Measurements from ENCODE around the gene FAM78A. TPM values are rescaled to one million over a fixed set of nuclear protein-coding genes. Genes with fewer than 3 reads are reported as not detected.

The FAM78A gene
- total RNA-seq, 4 donors from 2014 or later, result 1.9 to 9.9 (median 5.5) TPM

DNA sequence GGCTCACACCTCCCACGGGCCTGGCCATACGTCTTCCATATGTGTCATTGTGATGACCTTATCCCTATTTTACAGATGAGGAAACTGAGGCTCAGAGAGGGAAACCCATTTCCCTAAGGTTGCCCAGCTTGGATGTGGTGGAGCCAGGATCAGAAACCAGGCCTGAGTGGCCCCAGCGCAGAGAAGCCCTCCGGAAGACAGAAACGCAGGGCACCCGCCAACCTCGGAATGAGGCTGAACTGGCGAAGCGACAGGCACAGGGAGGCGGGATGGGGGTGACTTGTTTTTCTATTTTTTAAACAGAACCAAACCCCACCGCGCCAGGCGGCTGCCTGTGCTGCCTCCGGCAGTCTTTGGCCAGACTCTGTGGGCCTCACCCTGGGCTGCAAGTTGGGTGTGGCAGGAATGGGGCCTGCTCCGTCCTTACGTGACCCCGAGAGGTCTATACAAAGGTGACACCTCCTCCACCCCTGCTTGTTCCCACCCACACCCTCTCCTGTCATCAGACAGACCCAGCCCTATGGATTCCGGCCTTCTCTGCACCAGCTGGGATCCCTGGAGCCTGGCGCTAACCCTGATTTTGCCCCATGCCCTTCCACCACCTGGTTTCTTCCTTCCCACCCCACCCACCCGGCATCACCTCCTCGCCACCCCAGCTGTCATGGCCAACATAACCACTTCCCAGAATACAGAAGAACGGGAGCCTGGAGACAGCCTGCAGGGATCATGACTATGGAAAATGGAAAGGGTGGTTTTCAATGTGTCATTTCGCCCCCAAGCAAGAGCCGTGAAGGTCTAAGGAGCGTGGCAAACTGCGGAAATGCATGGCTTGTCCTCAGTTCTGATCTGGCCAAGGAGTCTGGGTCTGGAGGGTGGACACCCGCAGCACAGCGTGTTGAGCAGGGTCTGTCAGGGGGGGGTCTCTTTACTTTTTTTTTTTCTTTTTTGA is 36.8 kb upstream of the FAM78A start:
- no peak for TF ChIP-seq CTCF (IDR thresholded peaks at IDR 0.05)
- DNase-seq (ENCODE audit: low spot score), result no peak
- no peak for ATAC-seq (ENCODE audit: low FRiP score)

GRCh38 chr9:131312246-131312645 is 35.9 kb upstream of the FAM78A start:
- ATAC-seq (ENCODE audit: low FRiP score), result no peak
- no peak for TF ChIP-seq CTCF (IDR thresholded peaks at IDR 0.05)
- no peak for DNase-seq (ENCODE audit: low spot score)

DNA sequence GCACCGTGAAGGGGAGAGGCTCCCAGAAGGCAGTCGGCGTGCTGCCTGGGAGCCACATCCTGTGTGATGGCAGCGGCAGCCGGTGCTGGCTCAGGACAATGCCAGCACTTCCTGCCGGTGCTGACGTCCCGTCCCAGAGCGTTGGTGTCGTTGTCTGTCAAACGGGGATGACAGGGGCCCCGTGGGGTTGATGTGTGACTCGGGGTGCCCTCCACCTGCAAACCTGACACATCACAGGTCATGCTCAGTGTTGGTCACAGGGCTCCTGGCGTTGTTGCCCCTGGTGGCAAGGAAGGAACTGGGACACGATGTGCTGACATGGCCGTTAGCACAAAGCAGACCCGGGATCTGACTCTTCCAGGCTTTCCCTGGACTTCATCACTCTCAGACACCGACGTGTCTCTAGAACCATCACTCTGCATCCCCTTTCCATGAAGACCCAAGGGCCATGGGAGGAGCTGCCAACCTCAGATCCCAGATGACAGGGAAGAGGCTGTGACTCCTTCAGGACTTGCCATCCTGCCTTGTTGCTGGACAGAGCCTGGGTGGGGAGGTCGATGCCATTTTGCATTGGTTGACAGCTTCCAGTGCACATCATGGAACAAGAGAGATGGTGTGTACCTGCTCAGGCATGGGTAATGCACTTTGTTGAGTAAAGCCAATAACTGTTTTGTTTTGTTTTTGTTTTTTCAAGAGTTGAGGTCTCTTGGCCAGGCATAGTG is 34.7 kb upstream of the FAM78A start:
- DNase-seq (ENCODE audit: low spot score) (no peak), ATAC-seq (ENCODE audit: low FRiP score) (no peak)
- no peak for TF ChIP-seq CTCF (IDR thresholded peaks at IDR 0.05)

GRCh38 chr9:131309530-131310276 is 33.4 kb upstream of the FAM78A start:
- DNase-seq (ENCODE audit: low spot score) (no peak), ATAC-seq (ENCODE audit: low FRiP score) (no peak)
- TF ChIP-seq CTCF (IDR thresholded peaks at IDR 0.05), result no peak

- DNase-seq (ENCODE audit: low spot score) (no peak), ATAC-seq (ENCODE audit: low FRiP score) (no peak)
- TF ChIP-seq CTCF (IDR thresholded peaks at IDR 0.05), result no peak
Measured at GRCh38 chr9:131308906-131309529, 32.7 kb upstream of the FAM78A start.

DNA sequence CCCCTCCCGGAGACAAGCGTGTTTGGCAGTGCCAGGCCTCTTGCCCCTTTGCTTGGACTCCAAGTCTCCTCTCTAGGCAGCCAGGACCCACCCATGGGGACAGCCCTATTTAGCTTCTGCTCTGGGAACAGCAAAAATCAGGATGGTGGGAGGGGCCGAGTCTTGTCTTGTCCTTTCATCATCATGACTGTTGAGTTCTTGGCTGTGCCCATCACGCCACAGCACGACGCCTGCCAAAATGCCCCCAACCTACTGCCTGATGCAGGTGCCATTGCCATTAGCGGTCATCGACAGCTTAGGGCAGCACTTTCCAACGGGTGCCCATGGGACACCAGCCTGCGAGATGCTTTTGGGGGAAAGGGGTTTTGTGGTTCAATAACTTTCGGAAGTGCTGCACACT is 32.1 kb upstream of the FAM78A start:
- no peak for ATAC-seq (ENCODE audit: low FRiP score)
- TF ChIP-seq CTCF (IDR thresholded peaks at IDR 0.05), result no peak
- DNase-seq (ENCODE audit: low spot score), result no peak

Data from omental fat pad (tissue), 4 donors.